Suppressor macrophage treated with lipopolysaccharide for 4 hours (primary cell): ENCODE measurements around the gene RAPGEF1.

ENCODE experiments used
- DNase-seq: peaks from one replicate; pipeline ENCODE4 v3.0.0-alpha.2; 2020

The RAPGEF1 gene

DNA sequence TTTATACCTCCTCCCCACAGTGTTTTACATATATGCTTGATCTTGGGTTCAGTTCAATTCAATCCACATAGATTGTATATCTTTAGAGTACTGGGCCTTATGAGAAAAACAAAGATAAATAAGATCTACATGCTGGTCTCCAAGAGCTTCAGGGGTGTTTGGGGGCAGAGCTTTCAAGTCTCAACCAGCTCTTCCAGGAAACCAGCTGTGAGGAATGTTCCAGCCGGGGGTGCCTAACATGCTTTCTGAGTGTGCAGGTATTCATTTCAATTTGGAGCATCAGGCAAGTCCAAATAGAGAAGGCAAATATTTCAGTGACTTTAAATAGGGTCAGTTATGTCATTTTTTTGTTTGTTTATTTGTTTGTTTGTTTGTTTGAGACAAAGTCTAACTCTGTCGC is 5.7 kb upstream of the RAPGEF1 start:
- DNase-seq = no peak

DNA sequence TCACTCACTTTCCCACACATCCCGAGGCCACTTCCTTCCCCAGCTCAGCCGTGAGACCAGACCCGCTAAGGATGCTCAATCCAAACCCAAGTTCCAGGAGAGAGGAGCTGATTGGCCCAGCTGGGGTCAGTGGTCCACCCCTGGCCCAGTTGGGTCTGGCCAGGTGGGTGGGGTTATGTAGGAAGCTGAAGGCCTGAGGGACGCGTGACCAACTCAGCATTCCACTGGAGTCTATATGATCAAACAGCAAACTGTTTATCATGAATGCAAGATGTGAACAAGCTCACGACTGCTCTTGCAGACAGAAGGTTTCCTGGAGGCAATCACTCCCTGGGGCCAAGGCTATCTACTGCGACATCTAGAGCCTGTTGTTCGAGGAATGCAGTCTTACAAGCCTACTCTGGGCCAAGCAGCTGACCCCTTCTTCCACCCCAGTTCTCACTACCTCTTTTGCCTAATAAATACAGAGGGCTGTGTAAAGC is 4.9 kb upstream of the RAPGEF1 start:
- peak; percentile 21 for DNase-seq

GRCh38 chr9:131744171-131744719 is 4.4 kb upstream of the RAPGEF1 start:
- DNase-seq = peak; percentile 82

DNA sequence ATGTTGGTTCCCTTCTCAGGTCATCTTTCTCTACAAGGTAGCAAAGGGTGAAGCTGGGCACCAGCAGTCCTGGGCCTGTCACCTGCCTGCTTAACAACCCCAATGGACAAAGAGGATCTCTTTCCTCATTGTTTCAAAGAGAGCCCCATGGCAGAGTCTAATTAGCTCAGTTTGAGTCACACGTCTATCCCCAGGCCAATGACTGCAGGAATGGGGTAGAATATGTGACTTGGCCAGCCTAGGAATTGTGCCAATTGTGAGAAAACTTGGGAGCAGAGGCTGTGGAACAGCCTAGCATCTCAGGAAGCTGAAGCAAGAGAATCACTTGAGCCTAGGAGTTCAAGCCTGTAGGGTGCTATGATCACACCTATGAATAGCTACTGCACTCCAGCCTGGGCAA is 3.6 kb upstream of the RAPGEF1 start:
- peak; percentile 23 for DNase-seq

DNA sequence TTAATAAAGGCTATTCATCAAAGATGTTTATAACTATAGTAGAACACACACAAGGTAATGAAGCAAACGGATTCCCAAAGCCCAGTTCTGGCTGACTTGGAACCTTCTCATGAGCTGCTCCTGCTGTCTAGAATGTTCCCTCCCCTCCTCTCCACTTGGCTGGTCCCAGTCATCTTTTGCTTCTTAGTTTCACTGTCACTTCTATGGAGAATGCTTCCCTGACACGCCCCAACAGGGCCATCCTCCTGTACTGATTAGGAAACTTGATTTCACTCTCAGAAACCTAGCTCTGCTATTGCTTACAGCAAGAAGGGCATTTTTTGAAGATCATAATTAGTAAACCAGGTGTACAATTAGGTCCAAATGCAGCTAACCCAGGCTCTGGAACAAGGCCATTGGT is 3.2 kb upstream of the RAPGEF1 start:
- peak; percentile 70 for DNase-seq

GRCh38 chr9:131740898-131741297 is 1.0 kb upstream of the RAPGEF1 start:
- DNase-seq = no peak

DNA sequence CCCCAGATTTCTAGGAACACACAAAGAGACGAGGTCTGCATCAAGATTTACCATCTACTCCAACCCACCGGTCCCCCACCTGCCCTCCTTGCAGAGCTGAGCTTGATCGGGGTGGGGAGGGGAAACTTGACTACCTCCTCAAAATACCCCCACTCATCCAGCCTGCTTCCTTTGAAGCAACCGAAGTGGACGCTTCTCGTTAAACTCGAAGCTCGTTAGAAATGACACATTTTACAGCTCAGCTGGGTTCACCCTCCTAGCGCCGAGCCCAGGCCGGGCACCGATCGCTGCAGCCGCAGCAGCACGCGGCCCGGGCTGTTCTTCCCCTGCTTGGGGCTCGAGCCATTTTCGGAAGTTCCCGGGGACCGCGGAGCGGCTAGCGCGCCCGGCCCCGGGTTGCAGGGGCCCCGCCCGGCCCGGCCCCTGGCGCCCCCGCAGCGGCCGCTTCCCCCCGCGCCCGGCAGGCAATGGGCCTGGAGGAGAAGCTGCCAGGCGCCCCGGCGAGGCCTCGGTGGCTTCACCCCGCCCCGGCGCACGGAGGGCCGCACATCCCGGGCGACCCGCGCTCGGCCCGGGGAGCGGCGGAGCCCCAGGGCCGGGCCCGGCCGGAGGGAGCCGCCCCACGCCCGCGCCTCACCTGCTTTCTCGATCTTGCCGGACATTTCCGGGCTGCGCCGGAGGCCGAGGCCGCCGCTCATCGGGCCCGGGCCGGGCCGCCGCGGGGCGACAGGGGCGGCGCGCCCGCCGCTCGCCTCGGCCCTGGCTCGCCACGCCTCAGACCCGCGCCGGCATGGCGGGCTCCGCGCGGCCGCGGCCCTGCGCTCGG is 530 bp downstream of the RAPGEF1 start:
- peak; percentile 80 for DNase-seq

DNA sequence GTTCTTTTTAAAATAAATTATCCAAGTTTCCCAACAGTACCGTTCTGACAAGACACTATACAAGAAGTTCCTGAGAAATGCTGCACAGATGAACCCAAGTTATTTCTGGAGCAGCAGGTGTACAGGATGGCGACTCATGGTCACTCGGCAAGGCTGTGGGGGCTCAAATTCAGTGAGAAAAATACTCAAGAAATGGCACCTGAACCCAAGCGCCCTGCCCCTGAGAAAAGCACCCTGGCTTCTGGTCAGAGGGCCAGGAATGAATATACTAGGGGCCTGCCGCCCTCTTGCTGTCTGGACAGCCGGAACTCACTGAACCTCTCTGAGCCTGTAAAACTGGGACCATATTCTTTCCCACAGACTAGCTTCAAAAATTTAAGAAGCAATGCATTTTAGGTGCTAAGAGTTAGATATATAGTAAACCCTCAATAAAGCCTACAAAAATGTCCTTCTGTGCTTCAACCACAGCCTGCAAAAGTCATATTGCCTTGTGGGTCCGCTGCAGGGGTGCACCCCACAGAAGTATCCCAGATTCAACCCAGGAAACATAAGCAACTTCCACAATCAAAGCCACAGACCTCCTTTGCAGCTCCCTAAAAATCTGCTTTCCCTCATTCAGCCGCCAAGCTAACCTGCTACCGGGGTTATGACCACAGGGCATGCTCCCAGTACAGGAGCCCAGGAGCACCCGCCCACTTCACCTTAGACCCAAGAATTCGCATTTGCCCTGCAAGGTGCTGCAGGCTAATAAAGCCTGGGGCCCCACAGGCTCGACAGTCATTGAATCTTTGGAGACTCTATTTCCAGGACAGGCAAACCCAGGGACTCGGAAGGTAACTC is 1.4 kb downstream of the RAPGEF1 start:
- peak; percentile 43 for DNase-seq

- no peak for DNase-seq
Measured at GRCh38 chr9:131737426-131737825, 2.5 kb downstream of the RAPGEF1 start.

DNA sequence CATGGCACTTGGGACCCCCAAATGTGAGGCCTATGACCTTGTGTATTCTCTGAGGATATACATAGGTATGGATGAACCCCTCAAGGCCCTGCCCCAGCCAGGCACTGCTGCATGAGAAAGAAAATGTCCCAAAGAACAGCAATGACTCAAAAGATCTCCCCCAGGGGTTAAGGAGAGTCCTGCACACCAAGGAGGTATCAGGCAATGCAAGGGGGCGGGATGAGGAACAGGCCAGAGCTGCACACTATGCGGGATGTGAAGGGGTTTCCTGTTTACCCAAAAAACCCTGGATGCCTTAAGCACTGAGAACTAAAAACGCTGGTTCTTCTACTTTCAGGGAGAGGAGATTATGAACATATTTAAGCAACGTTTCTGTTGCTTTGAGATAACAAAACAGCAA is 3.4 kb downstream of the RAPGEF1 start:
- peak; percentile 67 for DNase-seq

- peak; percentile 76 for DNase-seq
Measured at GRCh38 chr9:131735238-131736128, 4.4 kb downstream of the RAPGEF1 start.

- no peak for DNase-seq
Measured at GRCh38 chr9:131734781-131735180, 5.1 kb downstream of the RAPGEF1 start.

GRCh38 chr9:131734165-131734610 is 5.7 kb downstream of the RAPGEF1 start:
- DNase-seq = peak; percentile 80

DNA sequence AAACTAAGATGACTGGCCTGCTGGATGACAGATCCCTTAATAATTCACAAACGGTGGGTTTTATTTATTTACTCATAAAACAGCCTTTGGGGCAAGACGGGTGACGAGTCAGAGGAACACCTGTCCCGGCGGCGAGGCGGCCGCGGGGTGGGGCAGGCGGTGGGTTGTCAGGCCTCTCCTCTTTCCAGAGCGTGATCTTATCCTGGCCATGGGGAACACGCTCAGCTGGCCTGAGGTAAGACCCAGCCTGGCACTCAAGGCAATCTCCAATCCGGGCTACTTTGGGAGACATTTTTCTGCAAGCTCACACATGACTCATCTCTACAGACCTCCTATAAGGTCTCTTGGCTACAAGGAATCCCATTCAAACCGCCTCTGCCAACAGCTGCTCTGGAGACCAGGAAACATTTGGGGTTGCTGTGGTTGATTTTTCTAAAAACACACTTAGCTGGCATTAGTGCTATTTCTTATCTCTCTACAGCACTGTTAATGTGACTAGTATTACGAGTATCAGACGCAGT is 6.3 kb downstream of the RAPGEF1 start:
- DNase-seq = peak; percentile 82

GRCh38 chr9:131732636-131733289 is 7.1 kb downstream of the RAPGEF1 start:
- peak; percentile 77 for DNase-seq

- DNase-seq = peak; percentile 60
Measured at GRCh38 chr9:131732061-131732526, 7.8 kb downstream of the RAPGEF1 start.

- no peak for DNase-seq
Measured at GRCh38 chr9:131731644-131732043, 8.2 kb downstream of the RAPGEF1 start.

- no peak for DNase-seq
Measured at GRCh38 chr9:131731237-131731636, 8.6 kb downstream of the RAPGEF1 start.

- no peak for DNase-seq
Measured at GRCh38 chr9:131728961-131729360, 10.9 kb downstream of the RAPGEF1 start.

- peak; percentile 71 for DNase-seq
Measured at GRCh38 chr9:131728546-131728910, 11.3 kb downstream of the RAPGEF1 start.

GRCh38 chr9:131727795-131728545 is 11.9 kb downstream of the RAPGEF1 start:
- no peak for DNase-seq
